NCI-H146 (cell line): ENCODE measurements around the gene ENTR1.
"Not testable (repeated sequence)": the region's sequence is repeated elsewhere in the genome, so short reads cannot be mapped to it uniquely, and the experiment has no call there.

Experiments
- DNase-seq: peaks from one replicate; lab custom pipeline; 2025; lab: John Stamatoyannopoulos, UW

ENTR1 gene

DNA sequence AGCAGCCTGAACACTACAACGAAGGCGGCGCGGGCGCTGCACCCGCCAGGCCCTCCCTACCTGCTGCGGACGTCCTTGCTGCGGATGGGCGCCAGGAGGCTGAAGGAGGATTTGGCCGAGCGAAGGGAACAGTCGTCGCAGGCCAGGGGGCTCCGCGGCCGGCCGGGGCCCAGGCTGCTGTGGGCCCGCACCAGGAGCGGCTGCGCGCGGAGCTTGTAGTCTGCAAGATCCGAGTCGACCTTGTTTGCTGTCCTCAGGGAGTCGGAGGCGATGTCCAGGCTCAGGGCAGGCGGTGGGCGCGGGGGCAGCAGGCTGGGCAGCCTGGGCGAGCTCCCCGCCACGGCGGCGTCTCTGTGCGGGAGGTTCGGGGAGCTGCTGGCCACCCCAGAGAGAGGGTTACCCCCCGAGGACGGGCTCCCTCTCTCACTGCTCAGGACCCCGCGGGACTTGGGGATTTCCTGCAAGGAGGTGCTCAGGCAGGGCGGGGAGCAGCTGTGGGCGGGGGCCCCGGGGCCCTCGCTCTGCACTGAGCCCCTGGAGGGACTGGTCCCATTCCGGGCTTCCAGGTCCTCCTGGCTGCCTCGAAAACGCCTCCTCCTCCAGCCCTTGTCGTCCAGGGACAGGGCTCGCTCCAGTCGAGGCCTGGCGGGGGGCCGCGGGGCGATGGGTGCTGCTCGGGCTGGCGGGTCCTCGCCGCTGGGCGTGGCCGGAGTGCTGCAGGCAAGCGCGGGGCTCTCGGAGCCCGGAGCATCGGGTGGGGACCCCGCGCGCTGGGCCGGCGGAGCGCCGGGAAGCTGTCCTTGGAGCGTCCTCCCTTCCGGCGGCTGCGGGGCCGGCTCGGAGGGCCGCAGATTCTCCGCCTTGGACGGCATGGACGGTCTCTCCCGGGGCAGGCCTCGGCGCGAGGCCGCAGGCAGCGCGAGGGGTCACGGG, 28.4 kb upstream of the ENTR1 start:
- DNase-seq = peak; percentile 12

DNA sequence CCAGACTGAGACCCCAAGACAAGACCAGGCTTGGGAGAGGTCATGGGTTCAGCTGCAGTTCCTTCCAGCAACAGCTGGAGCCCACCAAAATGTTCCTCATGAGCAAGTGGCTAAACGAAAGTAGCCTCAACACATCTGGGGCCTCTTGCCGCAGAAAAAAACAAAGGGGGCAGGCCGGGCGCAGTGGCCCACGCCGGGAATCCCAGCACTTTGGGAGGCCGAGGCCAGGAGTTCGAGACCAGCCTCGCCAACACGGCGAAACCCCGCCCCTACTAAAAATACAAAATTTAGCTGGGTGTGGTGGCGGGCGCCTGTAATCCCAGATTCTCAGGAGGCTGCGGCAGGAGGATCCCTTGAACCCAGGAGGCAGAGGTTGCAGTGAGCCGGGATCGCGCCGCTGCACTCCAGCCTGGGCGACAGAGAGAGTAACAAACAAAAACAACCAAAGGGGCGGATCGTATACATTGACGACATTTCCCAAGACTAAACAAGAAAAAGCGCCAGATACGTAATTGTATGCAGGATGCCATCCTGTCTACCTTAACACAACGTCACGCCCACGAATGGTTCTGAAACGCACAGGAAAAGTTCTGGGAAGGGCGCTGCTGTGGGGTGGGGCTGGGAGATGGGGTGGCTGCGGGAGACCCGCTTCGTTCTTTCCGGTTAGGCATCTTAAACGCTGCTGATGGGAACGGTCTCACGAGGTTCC, 27.6 kb upstream of the ENTR1 start:
- DNase-seq = no peak

DNA sequence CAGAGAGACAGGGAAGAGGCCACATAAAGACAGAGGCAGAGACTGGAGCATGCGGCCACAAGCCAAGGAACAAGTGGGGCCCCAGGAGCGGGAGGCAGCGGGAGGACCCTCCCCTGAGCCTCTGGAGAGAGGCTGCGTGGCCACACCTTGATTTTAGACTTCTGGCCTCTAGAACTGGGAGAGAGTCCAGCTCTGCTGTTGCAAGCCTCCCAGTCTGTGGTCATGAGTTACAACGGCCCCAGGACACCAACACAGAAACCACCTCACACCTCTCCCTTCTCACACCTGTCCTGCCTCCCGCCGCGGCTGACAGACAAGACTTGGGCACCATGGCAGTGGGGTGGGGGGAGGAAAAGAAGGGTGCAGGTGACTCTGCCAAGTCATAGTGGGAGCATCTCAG, 27.0 kb upstream of the ENTR1 start:
- no peak for DNase-seq

DNA sequence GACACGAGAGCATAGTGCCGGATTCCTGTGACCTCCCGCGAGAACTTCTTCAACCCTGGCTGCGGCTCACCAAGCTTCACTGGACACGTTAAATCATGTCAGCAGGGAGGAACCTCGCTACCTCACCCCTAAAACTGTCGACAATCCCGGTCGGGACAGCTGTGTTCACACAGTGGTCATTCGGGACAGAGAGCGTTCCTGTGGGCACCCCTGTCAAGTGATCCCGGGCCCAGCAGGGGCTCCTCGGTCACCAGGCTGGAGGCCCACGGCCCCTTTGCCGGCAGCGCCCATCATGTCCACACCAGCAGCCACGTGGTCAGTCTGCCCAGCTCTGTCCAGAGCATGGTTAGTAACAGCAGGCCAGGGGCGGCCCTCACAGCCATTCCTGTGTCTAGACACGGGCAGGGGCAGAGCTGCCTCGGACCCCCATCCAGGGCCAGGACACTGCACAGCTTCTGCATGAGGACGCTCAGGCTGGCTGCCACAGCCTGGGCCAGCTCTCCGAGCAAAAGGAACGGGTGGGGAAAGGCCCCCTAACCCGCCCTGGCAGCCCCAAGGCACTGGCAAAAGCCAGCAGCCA, 25.7 kb upstream of the ENTR1 start:
- DNase-seq = no peak

DNA sequence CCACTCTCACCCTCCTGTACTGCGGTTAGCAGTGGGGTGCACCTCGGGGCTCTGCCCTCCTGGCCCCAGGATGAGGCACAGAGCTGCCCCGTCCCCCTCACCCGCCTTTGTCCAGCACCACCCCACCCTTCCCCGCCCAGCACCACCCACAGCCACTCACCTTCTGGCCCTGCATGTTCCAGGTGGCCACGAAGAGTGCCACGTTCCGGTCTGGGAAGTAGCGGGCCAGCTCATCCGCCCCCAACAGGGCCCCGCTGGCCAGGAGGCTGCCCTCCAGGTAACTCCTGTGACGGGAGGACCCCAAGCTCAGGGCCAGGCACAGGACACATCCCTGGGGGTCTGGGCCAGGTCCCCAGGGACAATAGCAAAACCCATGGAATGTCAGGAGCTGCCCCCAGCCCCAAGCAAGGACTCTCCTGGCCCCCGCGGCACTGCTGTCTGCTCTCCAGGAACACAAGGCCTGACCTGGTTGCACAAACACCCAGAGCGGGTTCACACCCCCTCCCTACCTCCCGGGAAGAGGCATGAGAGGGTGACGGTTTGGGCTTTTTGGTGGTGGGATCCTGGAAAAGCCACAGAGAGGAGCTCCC, 24.3 kb upstream of the ENTR1 start:
- no peak for DNase-seq

DNA sequence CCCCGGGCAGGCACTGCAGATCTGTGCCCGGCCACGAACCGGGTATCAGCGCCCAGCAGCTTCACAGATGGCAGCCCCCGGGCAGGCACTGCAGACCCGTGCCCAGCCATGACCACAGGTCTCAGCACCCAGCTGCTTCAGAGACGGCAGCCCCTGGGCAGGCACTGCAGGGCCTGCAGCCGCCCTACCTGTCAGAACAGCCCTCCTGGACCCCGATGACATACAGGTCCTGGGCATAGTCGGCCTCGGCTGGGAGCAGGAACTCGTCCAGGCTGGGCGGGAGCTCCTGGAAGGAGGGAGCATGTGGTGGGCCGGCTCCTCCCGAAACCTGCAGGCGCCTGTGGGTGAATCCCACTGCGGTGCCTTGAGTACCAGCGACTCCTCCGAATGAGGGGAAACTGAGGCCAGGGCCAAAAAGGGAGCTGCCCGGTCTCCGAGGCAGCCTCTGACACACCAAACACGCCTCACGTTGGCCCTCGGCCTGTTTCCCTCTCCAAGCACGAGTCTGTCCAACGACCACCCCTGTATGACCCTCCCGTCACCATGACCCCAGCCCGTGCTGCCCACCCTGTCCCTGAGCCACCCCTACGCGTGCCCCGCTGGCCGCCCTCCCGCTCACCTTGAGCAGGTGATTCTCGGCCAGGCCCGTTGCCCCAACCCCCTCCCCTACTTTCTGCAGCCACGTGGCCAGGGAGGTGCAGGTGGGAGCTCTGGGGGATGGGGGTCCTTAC, 23.6 kb upstream of the ENTR1 start:
- DNase-seq = no peak

DNA sequence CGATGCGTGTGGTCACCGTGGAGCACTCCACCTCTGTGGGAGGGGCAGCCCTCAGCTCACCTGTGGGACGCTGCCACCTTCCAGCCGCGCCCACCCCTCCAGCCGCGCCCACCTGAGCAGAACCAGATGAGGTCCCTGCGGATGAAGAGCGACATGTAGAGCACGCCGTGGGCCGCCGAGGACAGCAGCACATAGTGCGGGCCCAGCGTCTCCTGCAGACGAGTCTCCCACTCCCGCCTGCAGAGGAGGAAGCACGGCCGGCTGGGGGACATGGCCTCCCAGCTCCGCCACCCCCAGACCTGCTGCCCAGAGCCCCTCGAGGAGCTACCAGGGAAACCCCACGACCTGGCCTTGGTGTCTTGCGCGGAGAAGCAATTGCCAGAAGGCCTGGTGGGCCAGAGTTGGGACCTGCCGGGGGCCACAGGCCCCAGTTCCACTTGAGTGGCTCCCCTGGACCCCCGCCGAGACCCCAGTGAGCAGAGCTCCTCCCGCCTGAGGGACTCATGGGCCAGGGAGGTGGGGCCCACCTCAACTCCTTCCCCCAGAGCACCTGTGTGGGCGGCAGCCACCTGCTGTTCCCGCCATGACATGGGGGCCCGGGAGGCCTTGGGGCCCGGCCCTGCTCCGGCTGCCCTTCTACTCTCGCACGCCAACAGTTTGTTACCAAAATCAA, 22.8 kb upstream of the ENTR1 start:
- no peak for DNase-seq

DNA sequence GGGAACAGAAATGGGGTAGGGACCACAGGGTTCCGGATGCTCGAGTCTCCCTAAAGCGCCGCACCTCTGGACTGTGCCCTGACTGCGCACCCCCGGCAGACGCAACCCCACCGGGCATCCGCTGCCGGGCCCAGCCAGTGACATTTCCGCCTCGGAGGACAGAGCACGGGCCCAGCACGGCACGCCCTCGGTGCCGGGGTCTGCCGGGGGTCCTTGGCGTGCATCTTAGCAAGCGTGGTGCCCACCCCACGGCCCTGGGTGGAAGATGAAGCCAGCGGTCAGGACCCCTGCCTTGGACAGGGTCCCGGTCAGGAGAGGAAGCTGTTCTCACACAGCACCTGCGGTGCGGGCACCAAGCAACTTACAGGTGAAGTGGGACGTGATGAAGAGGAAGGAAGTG, 22.2 kb upstream of the ENTR1 start:
- no peak for DNase-seq

DNA sequence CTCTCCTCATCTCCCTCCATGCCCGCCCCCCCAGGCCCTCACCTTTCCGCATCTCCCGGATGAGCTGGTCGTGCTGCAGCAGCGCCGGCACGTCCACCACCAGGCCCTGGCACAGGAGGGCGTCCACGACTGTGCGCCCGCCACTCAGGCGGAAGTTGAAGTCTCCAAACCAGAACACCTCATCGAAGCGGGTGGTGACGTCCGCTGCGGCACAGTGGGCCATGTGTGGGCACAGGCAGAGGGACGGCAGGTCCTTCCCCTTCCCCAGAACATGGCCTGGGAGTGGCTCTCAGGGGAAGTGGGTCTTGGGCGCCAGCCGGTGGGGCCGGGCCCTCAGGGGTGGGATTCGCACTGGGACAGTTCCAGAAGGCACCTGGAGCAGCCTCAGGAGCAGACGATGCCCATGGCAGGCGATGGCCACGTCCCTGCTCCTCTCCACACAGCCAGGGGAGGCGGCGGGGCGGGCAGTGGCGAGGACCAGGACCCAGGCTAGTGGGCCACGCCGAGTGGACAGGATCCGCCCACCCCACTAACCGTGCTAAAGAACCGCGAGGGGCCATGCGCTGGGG, 21.5 kb upstream of the ENTR1 start:
- DNase-seq = no peak

DNA sequence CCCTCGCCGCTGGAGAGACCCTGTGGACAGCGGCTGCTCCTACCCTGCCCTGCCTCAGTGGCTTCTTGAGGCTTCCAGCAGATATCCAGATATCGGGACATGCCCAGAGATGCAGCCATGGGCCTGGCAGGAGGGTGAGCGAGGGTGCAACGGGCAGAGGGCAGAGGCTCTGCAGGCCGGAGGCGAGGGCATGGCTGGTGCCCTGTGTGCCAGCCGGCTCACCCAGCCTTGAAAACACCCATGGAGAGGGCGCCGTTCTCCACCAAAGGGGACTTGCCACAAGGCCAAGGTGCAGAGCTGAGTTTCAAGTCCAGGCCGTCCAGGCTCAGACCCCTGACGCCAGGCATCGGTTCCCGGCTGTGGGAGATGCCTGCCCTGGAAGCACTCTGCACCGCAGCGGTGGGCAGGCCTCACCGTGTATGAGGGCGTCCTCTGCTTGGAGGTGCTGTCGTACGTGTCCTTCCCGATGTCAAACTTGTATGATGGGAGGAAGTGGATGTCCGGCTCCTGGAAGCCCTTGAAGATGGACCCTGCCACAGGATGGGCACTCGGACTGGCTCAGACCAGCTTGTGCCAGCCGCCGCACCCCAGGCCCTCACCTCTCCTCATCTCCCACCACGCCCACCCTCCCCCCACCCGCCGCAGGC, 20.3 kb upstream of the ENTR1 start:
- DNase-seq = no peak

DNA sequence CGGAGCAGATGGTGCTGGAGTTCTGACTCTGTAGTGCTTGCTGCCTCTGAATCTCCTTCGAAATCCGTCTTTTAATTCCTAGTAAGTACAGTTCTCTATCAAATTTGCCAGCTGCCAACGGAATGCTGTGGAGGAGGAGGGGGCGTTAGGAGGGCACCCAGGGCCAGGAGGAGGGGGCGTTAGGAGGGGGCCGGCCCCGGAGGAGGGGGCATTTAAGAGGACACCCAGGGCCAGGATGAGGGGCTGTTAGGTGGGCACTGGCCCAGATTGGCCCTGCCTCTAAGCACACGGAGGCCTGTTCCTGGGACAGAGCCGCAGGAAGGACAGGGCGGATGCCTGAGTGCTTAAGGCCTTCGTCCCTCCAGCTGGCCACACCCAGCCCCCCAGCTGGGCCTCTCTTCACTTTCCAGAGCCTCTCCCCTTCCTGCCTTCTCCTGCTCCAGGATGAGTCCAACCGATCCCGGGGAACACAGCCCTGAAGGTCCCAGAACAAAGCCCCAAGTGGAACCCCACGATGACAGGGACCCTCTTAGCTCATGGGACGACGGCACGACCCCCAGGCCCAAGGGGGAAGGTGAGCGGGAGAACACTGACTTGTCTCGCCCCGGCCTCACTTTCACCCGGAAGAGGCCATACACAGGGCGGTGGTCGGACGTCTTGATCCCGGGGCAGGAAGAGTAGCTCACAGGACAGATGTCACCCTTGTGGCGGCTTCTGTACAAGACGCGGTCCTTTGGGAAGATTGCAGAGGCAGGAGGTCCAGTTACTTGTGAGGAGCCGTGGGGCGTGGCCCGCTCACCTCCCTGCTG, 19.5 kb upstream of the ENTR1 start:
- DNase-seq = no peak

DNA sequence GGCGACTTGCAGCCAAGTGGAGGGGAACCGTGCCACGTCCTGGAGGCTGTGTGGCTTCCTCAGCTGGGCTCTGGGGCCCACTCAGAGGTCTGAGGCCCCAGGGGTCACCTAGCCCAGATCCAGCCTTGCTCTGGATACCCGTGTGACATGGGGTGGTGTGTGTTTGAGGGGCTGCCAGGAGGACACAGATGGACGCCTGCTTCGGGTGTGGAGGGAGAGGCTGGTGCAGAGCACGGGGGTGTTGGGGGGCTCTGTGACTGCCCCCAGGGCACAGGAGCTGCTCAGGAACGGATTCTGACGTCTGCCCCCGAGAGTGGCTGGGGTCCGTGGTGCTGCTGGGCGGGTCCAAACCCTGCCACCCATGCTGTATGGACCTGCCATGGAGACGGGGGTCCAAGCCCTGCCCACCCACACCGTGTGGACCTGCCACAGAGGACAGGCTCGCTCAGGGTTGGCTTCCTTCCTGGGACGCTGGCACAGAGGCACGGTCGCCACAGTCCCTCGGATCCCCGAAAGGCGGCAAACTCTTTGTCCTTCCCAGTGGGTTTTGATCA, 18.7 kb upstream of the ENTR1 start:
- DNase-seq = no peak

DNA sequence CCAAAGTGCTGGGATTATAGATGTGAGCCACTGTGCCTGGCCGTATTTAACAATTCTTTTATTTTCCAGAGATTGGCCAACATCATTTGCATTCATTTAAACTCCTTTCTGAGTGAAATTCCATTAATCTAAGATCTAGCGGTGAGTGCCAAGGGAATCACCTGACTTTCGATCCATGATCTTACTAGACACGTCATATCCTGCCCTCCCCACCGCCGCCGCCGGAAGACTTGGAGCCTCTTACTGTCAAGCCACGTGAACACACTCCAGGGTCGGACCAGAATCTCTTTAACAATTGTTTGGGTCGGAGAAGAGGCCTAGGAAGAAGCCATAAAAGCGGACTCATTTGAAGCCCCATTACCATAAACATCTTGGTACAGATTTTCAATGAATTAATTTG, 16.4 kb upstream of the ENTR1 start:
- no peak for DNase-seq

DNA sequence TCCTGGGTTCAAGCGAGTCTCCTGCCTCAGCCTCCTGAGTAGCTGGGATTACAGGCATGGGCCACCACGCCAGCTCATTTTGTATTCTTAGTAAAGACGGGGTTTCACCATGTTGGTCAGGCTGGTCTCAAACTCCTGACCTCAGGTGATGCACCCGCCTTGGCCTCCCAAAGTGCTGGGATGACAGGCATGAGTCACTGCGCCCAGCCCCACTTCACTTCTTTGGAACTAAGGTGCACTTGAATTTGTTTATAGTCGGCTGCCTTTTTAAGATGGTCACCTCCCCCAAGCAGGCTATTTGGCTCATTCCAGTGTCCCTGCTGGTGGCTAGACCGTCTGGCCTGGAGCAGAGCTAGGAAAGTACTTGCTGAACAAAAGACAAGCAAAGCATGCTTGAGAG, 15.0 kb upstream of the ENTR1 start:
- not testable (repeated sequence) for DNase-seq

DNA sequence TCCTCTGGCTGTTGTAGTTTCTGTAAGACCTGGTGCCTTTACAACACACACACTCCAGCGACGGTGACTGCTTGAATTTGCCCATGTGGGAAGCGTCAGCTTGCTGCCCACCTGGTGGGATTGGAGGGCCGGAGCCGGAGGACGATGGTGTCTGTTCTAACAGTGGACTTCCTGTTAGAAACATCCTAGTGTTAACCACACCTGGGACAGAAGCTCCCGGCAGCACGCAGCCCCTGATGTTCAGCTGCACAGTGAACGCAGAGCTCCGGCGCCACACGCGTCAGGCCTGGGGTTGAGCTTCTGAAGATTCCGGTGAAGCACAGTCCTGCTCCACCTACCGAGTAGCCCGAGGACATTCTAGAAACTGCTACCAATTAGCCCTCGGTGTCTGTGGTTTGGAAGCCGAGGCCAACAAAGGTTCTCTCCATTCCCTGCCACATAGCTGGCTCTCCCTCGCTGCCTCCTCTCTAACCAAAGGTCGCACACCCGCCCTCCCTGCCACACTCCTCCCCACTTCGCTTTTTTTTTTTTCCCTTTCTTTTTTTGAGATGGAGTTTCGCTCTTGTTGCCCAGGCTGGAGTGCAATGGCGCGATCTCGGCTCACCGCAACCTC, 14.4 kb upstream of the ENTR1 start:
- DNase-seq = no peak

DNA sequence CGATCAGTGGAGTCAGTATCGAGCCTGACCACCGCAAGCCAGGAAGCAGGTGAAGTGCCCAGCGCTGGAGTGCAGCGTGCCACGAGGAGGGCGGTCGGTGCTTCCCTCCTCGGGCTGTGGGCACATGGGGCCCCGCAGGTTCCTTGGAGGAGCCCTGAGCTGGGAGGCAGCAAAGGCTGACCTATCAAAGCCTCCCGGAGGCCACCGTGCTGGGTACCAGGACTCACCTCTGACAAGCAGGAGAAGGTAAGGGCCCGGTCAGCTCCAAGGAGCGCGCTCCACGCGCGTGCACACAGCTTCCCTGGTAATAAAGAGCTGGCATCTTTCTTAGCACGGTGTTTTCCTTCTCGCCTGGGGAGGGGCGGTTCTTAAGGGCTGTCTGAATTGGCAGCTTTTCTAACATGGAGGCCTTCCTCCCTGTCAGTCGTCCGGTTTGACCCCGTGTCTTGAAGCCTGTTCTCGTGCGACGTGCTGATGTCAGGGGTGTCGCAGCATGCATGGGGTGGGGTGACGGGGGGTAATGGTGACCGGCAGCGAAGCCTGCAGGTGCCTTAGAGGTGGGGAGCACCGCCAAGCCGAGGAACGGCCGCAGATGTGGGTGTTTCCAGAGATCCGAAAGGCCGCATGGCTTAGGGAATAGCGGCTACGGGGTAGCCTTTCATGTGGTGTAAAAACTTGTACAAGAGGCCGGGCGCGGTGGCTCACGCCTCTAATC, 13.2 kb upstream of the ENTR1 start:
- DNase-seq = no peak

DNA sequence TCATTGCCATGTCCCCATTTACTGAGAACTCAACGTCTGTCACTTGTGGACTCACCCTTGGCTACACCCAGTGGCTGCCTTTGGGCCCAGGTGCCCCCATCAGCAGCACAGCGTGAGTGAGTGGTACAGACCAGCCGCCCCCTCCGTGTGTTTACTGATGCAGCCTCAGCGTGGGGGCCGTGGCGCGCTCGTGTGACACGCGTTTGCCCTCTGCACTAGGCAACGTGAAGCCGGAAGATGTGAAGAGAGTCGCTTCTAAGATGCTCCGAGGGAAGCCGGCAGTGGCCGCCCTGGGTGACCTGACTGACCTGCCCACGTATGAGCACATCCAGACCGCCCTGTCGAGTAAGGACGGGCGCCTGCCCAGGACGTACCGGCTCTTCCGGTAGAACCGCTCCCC, 12.5 kb upstream of the ENTR1 start:
- no peak for DNase-seq

DNA sequence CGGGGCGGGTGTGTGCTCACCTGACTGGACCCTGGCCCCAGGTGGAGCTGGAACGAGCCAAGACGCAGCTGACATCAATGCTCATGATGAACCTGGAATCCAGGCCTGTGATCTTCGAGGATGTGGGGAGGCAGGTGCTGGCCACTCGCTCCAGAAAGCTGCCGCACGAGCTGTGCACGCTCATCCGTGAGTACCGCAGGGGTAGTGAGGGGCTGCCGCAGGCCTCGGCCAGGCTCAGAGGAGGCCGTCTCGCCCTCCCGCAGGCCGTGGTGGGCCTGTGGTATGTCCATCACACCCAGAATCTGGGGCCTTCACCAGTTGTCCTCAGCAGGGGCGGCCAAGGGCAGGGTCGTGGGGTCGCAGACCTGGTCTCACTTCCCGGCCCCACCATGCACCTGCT, 11.4 kb upstream of the ENTR1 start:
- DNase-seq = no peak
